ENCODE results near the gene SEC14L5. TPM values are rescaled to one million over a fixed set of nuclear protein-coding genes. Genes with fewer than 3 reads are reported as not detected.

SEC14L5 gene
- total RNA-seq, 1 donor from 2014 or later: not detected

DNA sequence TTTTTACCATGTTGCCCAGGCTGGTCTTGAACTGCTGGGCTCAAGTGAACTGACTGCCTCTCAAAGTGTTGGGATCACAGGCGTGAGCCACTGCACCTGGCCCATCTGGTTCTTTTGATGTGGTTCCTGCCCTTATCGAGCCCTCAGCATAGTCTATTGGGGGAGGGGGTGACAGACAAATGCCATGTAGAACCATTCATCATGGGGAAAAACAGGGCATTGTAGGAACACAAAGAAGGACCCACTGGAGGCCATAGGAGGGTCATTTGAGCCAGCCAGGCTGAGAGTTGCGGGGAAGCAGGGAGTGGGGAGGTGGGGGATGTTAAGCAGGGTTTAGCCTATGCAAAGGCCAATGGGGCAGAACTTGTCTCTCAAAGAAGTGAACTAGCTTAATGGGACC is 11.9 kb downstream of the SEC14L5 start:
- peaks cover 6% of the 10 kb centered on the region for H3K27me3 Mint-ChIP-seq (ENCODE audit: unreplicated experiment)
- H3K4me3 Mint-ChIP-seq (ENCODE audit: unreplicated experiment): no peak overlapping the region
- H3K4me1 Mint-ChIP-seq (ENCODE audit: unreplicated experiment): no peaks in the 10 kb centered on the region
- TF ChIP-seq, protein P1, sequence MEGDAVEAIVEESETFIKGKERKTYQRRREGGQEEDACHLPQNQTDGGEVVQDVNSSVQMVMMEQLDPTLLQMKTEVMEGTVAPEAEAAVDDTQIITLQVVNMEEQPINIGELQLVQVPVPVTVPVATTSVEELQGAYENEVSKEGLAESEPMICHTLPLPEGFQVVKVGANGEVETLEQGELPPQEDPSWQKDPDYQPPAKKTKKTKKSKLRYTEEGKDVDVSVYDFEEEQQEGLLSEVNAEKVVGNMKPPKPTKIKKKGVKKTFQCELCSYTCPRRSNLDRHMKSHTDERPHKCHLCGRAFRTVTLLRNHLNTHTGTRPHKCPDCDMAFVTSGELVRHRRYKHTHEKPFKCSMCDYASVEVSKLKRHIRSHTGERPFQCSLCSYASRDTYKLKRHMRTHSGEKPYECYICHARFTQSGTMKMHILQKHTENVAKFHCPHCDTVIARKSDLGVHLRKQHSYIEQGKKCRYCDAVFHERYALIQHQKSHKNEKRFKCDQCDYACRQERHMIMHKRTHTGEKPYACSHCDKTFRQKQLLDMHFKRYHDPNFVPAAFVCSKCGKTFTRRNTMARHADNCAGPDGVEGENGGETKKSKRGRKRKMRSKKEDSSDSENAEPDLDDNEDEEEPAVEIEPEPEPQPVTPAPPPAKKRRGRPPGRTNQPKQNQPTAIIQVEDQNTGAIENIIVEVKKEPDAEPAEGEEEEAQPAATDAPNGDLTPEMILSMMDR (IDR thresholded peaks at IDR 0.05): no peak
- no peaks in the 10 kb centered on the region for H3K9me3 Mint-ChIP-seq (ENCODE audit: unreplicated experiment)
- no peaks in the 10 kb centered on the region for H3K36me3 Mint-ChIP-seq (ENCODE audit: unreplicated experiment)
- no peak for DNase-seq (ENCODE audit: extremely low spot score, unreplicated experiment)
- no peak overlapping the region for H3K27ac Mint-ChIP-seq (ENCODE audit: unreplicated experiment)

DNA sequence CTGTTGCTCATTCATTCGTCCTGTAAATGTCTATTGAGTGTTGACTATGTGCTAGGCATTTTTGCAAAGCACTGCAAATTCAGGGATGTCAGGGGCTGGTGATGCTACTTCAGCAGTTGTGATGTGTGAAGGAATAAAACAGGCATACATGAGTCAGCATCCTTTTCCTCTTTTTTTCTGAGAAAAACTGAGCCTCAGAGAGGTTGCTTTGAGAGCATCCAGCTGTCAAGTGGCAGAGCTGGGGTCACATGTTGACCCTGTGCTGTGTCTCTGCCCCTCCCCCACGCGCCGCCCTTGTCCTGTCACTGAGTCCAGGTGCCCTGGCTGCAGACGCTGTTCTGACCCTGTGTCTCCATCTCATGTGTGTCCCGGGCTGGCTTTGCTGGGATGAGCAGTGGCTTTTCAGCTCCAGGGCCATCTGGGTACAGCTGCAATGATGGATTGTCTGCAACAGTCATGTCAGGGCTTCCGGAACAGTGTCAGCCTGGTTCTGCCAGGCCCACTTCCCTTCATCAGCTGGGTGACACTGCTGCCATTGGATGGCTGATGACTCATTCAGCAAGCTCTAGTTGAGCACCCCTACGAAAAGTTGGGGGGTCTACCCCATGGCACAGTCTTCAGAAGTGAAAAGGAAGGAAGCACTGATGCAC is 14.9 kb downstream of the SEC14L5 start:
- no peak for DNase-seq (ENCODE audit: extremely low spot score, unreplicated experiment)
- Mint-ChIP-seq H3K27ac (ENCODE audit: unreplicated experiment) (no peak overlapping the region), H3K4me1 (ENCODE audit: unreplicated experiment) (no peaks in the 10 kb centered on the region), H3K36me3 (ENCODE audit: unreplicated experiment) (no peaks in the 10 kb centered on the region), H3K9me3 (ENCODE audit: unreplicated experiment) (no peaks in the 10 kb centered on the region), H3K27me3 (ENCODE audit: unreplicated experiment) (peaks cover 10% of the 10 kb centered on the region), H3K4me3 (ENCODE audit: unreplicated experiment) (no peak overlapping the region)
- TF ChIP-seq, protein P1 (IDR thresholded peaks at IDR 0.05): no peak

DNA sequence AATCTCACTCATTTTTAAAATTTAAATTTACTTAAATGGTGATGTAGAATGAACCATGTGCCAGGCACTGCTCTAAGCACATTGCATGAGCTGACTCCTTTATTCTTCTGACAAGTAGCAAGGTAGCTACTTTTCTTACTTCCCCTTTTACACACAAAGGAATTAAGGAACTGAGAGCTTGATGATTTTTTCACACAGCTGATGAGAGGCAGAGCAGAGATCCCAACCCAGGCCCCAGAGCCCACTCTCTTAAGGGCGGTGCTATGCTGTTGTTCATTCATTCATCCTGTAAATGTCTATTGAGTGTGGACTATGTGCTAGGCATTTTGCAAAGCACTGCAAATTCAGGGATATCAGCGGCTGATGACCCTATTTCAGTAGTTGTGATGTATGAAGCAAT is 17.9 kb downstream of the SEC14L5 start:
- H3K36me3 Mint-ChIP-seq (ENCODE audit: unreplicated experiment): no peaks in the 10 kb centered on the region
- H3K27ac Mint-ChIP-seq (ENCODE audit: unreplicated experiment): no peak overlapping the region
- TF ChIP-seq, protein P1 (IDR thresholded peaks at IDR 0.05): no peak
- no peaks in the 10 kb centered on the region for H3K9me3 Mint-ChIP-seq (ENCODE audit: unreplicated experiment)
- H3K4me3 Mint-ChIP-seq (ENCODE audit: unreplicated experiment): no peak overlapping the region
- H3K4me1 Mint-ChIP-seq (ENCODE audit: unreplicated experiment): no peaks in the 10 kb centered on the region
- peaks cover 25% of the 10 kb centered on the region for H3K27me3 Mint-ChIP-seq (ENCODE audit: unreplicated experiment)
- no peak for DNase-seq (ENCODE audit: extremely low spot score, unreplicated experiment)

DNA sequence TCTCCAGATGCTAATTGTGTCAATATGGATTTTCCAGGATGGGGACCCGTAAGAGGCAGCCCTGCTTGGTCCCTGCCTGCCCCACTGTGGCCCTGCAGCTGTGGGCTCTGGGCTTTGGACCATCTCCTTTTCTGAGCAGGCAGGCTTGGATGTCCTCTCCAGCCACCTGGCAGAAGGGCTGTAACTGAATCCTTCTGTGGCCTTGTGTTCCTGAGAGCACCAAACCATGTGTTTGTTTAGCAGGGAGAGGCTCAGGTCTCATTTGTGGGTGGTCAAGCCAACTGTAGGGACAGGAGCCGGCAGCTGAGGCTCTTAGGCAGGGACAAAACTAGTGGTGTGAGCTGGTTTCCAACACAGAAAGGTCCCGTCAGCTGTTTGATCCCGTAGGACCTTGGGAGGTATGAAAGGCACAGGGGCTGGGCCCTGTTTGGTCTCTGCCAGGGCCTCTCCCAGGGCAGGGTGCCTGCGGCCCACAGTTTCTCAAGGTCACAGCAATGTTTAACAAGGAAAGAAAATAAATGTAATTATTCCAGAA is 18.5 kb downstream of the SEC14L5 start:
- H3K4me3 Mint-ChIP-seq (ENCODE audit: unreplicated experiment): no peak overlapping the region
- no peaks in the 10 kb centered on the region for H3K36me3 Mint-ChIP-seq (ENCODE audit: unreplicated experiment)
- H3K27me3 Mint-ChIP-seq (ENCODE audit: unreplicated experiment): peaks cover 25% of the 10 kb centered on the region
- TF ChIP-seq, protein P1 (IDR thresholded peaks at IDR 0.05): no peak
- no peak for DNase-seq (ENCODE audit: extremely low spot score, unreplicated experiment)
- no peak overlapping the region for H3K27ac Mint-ChIP-seq (ENCODE audit: unreplicated experiment)
- no peaks in the 10 kb centered on the region for H3K4me1 Mint-ChIP-seq (ENCODE audit: unreplicated experiment)
- H3K9me3 Mint-ChIP-seq (ENCODE audit: unreplicated experiment): no peaks in the 10 kb centered on the region

DNA sequence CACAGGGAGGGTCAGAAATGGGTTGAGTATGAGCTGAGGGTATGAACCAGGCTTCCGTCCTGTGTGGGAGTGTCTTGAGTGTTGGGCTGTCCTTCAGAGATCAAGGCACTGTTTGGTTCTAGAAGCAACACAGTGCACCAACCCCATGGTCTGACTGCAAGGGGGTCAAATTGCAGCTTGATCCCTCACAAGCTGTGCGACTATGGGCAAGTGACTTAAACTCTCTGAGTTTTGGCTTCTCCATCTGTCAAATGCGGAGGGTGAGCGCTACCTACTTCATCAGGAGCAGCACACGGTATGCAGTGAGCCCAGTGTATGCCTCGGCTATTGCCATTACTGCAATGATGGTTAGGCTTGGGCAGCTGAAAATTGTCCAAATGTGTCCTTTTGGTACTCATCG is 21.0 kb downstream of the SEC14L5 start:
- no peak overlapping the region for H3K27ac Mint-ChIP-seq (ENCODE audit: unreplicated experiment)
- H3K9me3 Mint-ChIP-seq (ENCODE audit: unreplicated experiment): no peaks in the 10 kb centered on the region
- H3K4me1 Mint-ChIP-seq (ENCODE audit: unreplicated experiment): no peaks in the 10 kb centered on the region
- no peak for DNase-seq (ENCODE audit: extremely low spot score, unreplicated experiment)
- TF ChIP-seq, protein P1 (IDR thresholded peaks at IDR 0.05): no peak
- no peak overlapping the region for H3K4me3 Mint-ChIP-seq (ENCODE audit: unreplicated experiment)
- peaks cover 22% of the 10 kb centered on the region for H3K27me3 Mint-ChIP-seq (ENCODE audit: unreplicated experiment)
- H3K36me3 Mint-ChIP-seq (ENCODE audit: unreplicated experiment): no peaks in the 10 kb centered on the region

Measured in osteocyte (in vitro differentiated cells).